Testis (tissue), 2 donors: ENCODE measurements around the gene CCDC60.

Experiments used
- CTCF ChIP-seq, 3 experiments: fragments of 450-650 bp in 2 of 3; fragments of 200-600 bp in 1 of 3; sonication (generic) in 1 of 3; IDR thresholded peaks; one replicate each; pipeline ENCODE4 v1.5.1; 2016 to 2019; ENCODE audit warnings: antibody characterized with exemption in 3 of 3, mild to moderate bottlenecking in 2 of 3, moderate library complexity in 1 of 3
- POLR2A ChIP-seq: fragments of 450-650 bp; IDR thresholded peaks from one replicate; pipeline ENCODE4 v1.6.1; 2017; ENCODE audit warnings: antibody characterized with exemption, mild to moderate bottlenecking, moderate library complexity

DNA sequence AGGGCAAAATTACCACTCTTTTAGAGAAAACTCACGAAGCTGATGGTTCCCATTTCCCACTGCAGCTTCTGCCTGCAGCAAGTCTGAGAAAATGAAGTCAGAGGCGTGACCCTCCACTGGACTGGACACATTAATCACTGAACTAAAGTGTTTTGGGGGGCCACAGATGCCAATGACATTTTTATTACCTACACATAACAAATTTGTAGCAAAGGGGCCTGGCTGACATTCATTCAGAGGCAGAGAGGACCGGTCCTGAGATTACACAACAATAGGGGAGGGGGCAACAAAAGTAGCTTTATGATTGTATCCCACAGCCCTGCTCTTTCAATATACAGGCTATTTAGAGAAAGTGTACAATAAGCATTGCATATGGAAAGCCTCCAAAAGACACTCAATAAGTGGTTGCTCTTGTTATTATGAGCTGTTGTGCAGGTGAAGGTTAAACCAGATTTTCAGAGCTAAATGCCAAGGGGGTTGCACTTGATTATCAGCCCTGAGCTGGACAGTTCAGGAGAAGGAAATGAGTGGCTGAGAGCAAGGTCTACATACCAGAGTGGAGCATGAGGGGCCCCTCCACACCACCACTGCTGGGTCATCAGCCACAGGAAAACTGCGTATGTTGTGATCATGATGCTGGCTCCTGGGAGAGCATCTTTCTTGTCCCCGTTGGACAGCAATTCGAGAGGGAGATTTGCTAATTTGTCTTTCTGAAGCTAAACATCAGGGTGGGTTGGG lies 41.5 kb upstream of the CCDC60 start:
- TF ChIP-seq CTCF (IDR thresholded peaks at IDR 0.05), result no peak
- no peak for TF ChIP-seq POLR2A
